ENCODE data around the gene CELF5.
"Not testable (repeated sequence)": the region's sequence is repeated elsewhere in the genome, so short reads cannot be mapped to it uniquely, and the experiment has no call there.

Gene CELF5

GRCh38 chr19:3283246-3283751 lies 58.8 kb downstream of the CELF5 start:
- H3K27me3 ChIP-seq (ENCODE audit: insufficient read depth, low read depth, severe bottlenecking) = no peaks in the 10 kb centered on the region
- no peak for TF ChIP-seq CTCF (IDR thresholded peaks at IDR 0.05; ENCODE audit: low read depth, low read length)

GRCh38 chr19:3283886-3284657 lies 59.6 kb downstream of the CELF5 start:
- Histone ChIP-seq H3K4me3 (ENCODE audit: low read depth, low read length) (no peak overlapping the region), H3K27me3 (ENCODE audit: insufficient read depth, low read depth, severe bottlenecking) (no peaks in the 10 kb centered on the region), H3K27ac (no peak overlapping the region)

More at GRCh38 chr19:3283246-3283751, 58.8 kb downstream of the CELF5 start:
- H3K36me3 ChIP-seq = no peaks in the 10 kb centered on the region
- H3K9me3 ChIP-seq (ENCODE audit: severe bottlenecking) = peaks cover 2% of the 10 kb centered on the region
- no peak overlapping the region for H3K4me3 ChIP-seq (ENCODE audit: low read depth, low read length)
- DNase-seq = no peak
- H3K27ac ChIP-seq = no peak overlapping the region

GRCh38 chr19:3284759-3285646 lies 60.5 kb downstream of the CELF5 start:
- no peaks in the 10 kb centered on the region for H3K27me3 ChIP-seq (ENCODE audit: insufficient read depth, low read depth, severe bottlenecking)
- H3K27ac ChIP-seq = no peak overlapping the region
- H3K9me3 ChIP-seq (ENCODE audit: severe bottlenecking) = peaks cover 2% of the 10 kb centered on the region
- no peaks in the 10 kb centered on the region for H3K36me3 ChIP-seq
- no peak for TF ChIP-seq CTCF (IDR thresholded peaks at IDR 0.05; ENCODE audit: low read depth, low read length)
- no peak overlapping the region for H3K4me3 ChIP-seq (ENCODE audit: low read depth, low read length)
- peak; percentile 63 for DNase-seq

More at GRCh38 chr19:3283886-3284657, 59.6 kb downstream of the CELF5 start:
- DNase-seq = no peak
- no peak for TF ChIP-seq CTCF (IDR thresholded peaks at IDR 0.05; ENCODE audit: low read depth, low read length)
- no peaks in the 10 kb centered on the region for H3K36me3 ChIP-seq
- H3K9me3 ChIP-seq (ENCODE audit: severe bottlenecking) = peaks cover 2% of the 10 kb centered on the region

- H3K27me3 ChIP-seq (ENCODE audit: insufficient read depth, low read depth, severe bottlenecking) = no peaks in the 10 kb centered on the region
- DNase-seq = no peak
- H3K4me3 ChIP-seq (ENCODE audit: low read depth, low read length) = no peak overlapping the region
- H3K36me3 ChIP-seq = no peaks in the 10 kb centered on the region
- H3K27ac ChIP-seq = no peak overlapping the region
- no peak for TF ChIP-seq CTCF (IDR thresholded peaks at IDR 0.05; ENCODE audit: low read depth, low read length)
- H3K9me3 ChIP-seq (ENCODE audit: severe bottlenecking) = peaks cover 2% of the 10 kb centered on the region
Observed at GRCh38 chr19:3285647-3286176, 61.3 kb downstream of the CELF5 start.

GRCh38 chr19:3287814-3288213 lies 63.4 kb downstream of the CELF5 start:
- Histone ChIP-seq H3K36me3 (no peaks in the 10 kb centered on the region), H3K27ac (no peak overlapping the region), H3K27me3 (ENCODE audit: insufficient read depth, low read depth, severe bottlenecking) (no peaks in the 10 kb centered on the region), H3K4me3 (ENCODE audit: low read depth, low read length) (no peak overlapping the region), H3K9me3 (ENCODE audit: severe bottlenecking) (peaks cover 2% of the 10 kb centered on the region)
- no peak for DNase-seq
- no peak for TF ChIP-seq CTCF (IDR thresholded peaks at IDR 0.05; ENCODE audit: low read depth, low read length)

GRCh38 chr19:3288437-3288836 lies 64.0 kb downstream of the CELF5 start:
- not testable (repeated sequence) for DNase-seq; H3K27me3 ChIP-seq (ENCODE audit: insufficient read depth, low read depth, severe bottlenecking); H3K36me3 ChIP-seq; H3K27ac ChIP-seq; H3K4me3 ChIP-seq (ENCODE audit: low read depth, low read length); H3K9me3 ChIP-seq (ENCODE audit: severe bottlenecking)

Data from WERI-Rb-1 (cell line).